Mesothelial cell of epicardium (in vitro differentiated cells): ENCODE results near the gene TBXAS1. TPM values are rescaled to one million over a fixed set of nuclear protein-coding genes. Genes with fewer than 3 reads are reported as not detected.

ENCODE experiments used
- DNase-seq, 2 experiments: peaks; one replicate each; pipeline ENCODE4 v3.0.0; 2021; ENCODE audit warnings: low spot score in 2 of 2; ENCODE audit not compliant: unreplicated experiment in 2 of 2
- H3K27ac Mint-ChIP-seq: 2 replicates; pipeline ENCODE4 v1.8.0; 2021; ENCODE audit warnings: mixed read lengths
- H3K27me3 Mint-ChIP-seq: 2 replicates; pipeline ENCODE4 v1.8.0; 2021; ENCODE audit warnings: low read depth, mixed read lengths
- H3K36me3 Mint-ChIP-seq: 2 replicates; pipeline ENCODE4 v1.8.0; 2021; ENCODE audit warnings: mixed read lengths
- H3K4me1 Mint-ChIP-seq: 2 replicates; pipeline ENCODE4 v1.8.0; 2021; ENCODE audit warnings: mixed read lengths
- H3K4me3 Mint-ChIP-seq: 2 replicates; pipeline ENCODE4 v1.8.0; 2021; ENCODE audit warnings: mild to moderate bottlenecking, moderate library complexity, mixed read lengths
- H3K9me3 Mint-ChIP-seq: 2 replicates; pipeline ENCODE4 v1.8.0; 2021; ENCODE audit warnings: mixed read lengths
- total RNA-seq: library from RNA; stranded (reverse); gene quantifications from 3 replicates; pipeline ENCODE4 v1.2.1, GENCODE V29; 2021
- TF ChIP-seq, protein P1 (sequence below): fragments of 200-600 bp; sonication (generic); IDR thresholded peaks from one replicate; pipeline ENCODE4 v1.5.0; 2021; ENCODE audit warnings: antibody characterized with exemption; ENCODE audit not compliant: unreplicated experiment

The TBXAS1 gene
- total RNA-seq, 1 donor from 2014 or later, result 3.1 TPM

GRCh38 chr7:140044251-140044650, 215.2 kb downstream of the TBXAS1 start:
- Mint-ChIP-seq H3K27ac (no peak overlapping the region), H3K9me3 (no peaks in the 10 kb centered on the region), H3K4me1 (no peaks in the 10 kb centered on the region), H3K27me3 (no peaks in the 10 kb centered on the region), H3K36me3 (peaks cover 24% of the 10 kb centered on the region), H3K4me3 (no peak overlapping the region)
- DNase-seq, result no peak
- TF ChIP-seq, protein P1, sequence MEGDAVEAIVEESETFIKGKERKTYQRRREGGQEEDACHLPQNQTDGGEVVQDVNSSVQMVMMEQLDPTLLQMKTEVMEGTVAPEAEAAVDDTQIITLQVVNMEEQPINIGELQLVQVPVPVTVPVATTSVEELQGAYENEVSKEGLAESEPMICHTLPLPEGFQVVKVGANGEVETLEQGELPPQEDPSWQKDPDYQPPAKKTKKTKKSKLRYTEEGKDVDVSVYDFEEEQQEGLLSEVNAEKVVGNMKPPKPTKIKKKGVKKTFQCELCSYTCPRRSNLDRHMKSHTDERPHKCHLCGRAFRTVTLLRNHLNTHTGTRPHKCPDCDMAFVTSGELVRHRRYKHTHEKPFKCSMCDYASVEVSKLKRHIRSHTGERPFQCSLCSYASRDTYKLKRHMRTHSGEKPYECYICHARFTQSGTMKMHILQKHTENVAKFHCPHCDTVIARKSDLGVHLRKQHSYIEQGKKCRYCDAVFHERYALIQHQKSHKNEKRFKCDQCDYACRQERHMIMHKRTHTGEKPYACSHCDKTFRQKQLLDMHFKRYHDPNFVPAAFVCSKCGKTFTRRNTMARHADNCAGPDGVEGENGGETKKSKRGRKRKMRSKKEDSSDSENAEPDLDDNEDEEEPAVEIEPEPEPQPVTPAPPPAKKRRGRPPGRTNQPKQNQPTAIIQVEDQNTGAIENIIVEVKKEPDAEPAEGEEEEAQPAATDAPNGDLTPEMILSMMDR, result no peak

GRCh38 chr7:140045697-140046096, 216.6 kb downstream of the TBXAS1 start:
- Mint-ChIP-seq H3K36me3 (peaks cover 22% of the 10 kb centered on the region), H3K27ac (no peak overlapping the region), H3K27me3 (no peaks in the 10 kb centered on the region), H3K4me1 (no peaks in the 10 kb centered on the region), H3K4me3 (no peak overlapping the region), H3K9me3 (no peaks in the 10 kb centered on the region)
- TF ChIP-seq, protein P1, result no peak
- DNase-seq, result no peak

DNA sequence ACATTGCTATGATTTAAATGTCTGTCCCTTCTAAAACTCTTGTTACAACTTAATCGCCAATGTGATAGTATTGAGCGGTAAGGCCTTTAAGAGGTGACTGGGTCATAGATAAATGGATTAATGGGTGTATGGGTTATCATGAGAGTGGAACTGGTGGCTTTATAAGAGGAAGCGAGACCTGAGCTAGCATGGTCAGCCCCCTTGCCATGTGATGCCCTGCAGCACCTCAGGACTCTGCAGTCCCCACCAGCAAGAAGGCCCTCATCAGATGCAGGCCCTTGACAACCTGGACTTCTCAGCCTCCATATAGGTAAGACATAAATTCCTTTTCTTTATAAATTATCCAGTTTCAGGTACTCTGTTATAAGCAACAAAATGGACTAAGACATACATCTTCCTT, 218.1 kb downstream of the TBXAS1 start:
- Mint-ChIP-seq H3K9me3 (no peaks in the 10 kb centered on the region), H3K4me3 (no peak overlapping the region), H3K4me1 (no peaks in the 10 kb centered on the region), H3K27ac (no peak overlapping the region), H3K36me3 (peaks cover 13% of the 10 kb centered on the region), H3K27me3 (no peaks in the 10 kb centered on the region)
- no peak for DNase-seq
- TF ChIP-seq, protein P1, result no peak

DNA sequence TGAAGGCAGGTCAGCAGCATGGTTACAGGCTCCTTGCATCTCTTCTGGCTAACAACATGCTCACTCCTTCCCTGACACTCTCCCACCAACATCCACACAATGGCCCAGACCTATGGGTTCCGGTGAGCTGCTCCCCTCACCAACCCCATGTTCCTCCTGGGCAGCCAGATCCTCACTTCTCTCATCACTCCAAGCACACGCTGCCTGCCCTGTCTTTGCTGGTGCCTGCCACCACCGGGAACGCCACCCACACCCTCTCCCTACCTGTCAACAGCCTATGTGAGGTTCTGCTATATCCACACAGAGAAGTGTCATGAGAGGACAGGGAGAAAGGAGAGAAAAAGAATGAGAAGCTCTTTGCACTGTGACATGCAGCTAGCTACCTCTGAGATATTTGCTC, 219.1 kb downstream of the TBXAS1 start:
- DNase-seq, result no peak

DNA sequence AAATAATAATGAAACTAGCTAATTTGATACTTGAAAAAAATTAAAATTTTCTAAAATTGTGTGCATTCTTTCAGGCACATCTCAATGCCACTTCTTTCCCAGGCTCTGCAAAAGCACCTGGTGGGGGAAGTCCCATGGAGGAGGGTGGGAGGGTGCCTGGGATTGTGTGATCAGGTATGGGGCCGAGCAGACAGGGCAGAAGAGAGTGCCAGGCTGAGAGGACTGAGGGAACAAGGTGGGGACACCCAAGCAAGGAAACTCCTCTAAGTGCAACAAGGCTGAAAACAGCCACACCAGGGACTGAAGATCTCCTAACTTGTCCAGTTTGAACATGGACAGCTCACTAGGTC, 219.9 kb downstream of the TBXAS1 start:
- no peak overlapping the region for H3K4me3 Mint-ChIP-seq
- H3K9me3 Mint-ChIP-seq, result no peaks in the 10 kb centered on the region
- DNase-seq, result no peak
- peaks cover 13% of the 10 kb centered on the region for H3K36me3 Mint-ChIP-seq
- no peaks in the 10 kb centered on the region for H3K27me3 Mint-ChIP-seq
- no peak overlapping the region for H3K27ac Mint-ChIP-seq
- TF ChIP-seq, protein P1, result no peak
- H3K4me1 Mint-ChIP-seq, result no peaks in the 10 kb centered on the region

More for the DNA sequence above, 219.1 kb downstream of the TBXAS1 start:
- H3K4me1 Mint-ChIP-seq, result no peaks in the 10 kb centered on the region
- TF ChIP-seq, protein P1, result no peak
- H3K9me3 Mint-ChIP-seq, result no peaks in the 10 kb centered on the region
- no peak overlapping the region for H3K4me3 Mint-ChIP-seq
- no peaks in the 10 kb centered on the region for H3K27me3 Mint-ChIP-seq
- peaks cover 14% of the 10 kb centered on the region for H3K36me3 Mint-ChIP-seq
- no peak overlapping the region for H3K27ac Mint-ChIP-seq
